K562 (cell line): ENCODE results near the gene EXD2. TPM values are rescaled to one million over a fixed set of nuclear protein-coding genes. Genes with fewer than 3 reads are reported as not detected.

Source experiments
- ATAC-seq: fragments of 200-7000 bp; cut with Tn5 transposase; 3 replicates; pipeline ENCODE4 v1.9.1; 2020; ENCODE audit warnings: moderate library complexity
- BruUV-seq: library from RNA; stranded (reverse); fragments of 400-500 nt; replicated peaks from 2 replicates; lab custom pipeline; 2021; lab: Mats Ljungman, UMichigan
- CTCF ChIA-PET: fragments of 300-600 bp; formaldehyde crosslinking; extraction: SDS; loops from one replicate; lab custom pipeline; 2021; ENCODE audit warnings: low intra/inter-chr PET ratio; lab: Yijun Ruan, JAX
- POLR2A ChIA-PET: fragments of 300-600, 350-650 bp; sonication (Branson Sonifier 250); formaldehyde crosslinking; extraction: SDS; loops from one replicate; lab custom pipeline; 2021; ENCODE audit warnings: antibody characterized with exemption, inconsistent platforms; lab: Yijun Ruan, JAX
- DNase-seq, 4 experiments: peaks; one replicate each; pipeline versions ENCODE4 v3.0.0 to v3.0.0-alpha.2; 2011 to 2018; ENCODE audit warnings: low spot score in 3 of 4, mixed read lengths in 3 of 4; ENCODE audit errors: extremely low read depth in 1 of 4
- FAIRE-seq: peaks from 2 replicates; lab custom pipeline; 2011; peaks lifted over from hg19 to GRCh38; lab: Jason Lieb, UNC
- H2AFZ ChIP-seq: 2 replicates; pipeline ENCODE4 v1.6.0; 2011; ENCODE audit warnings: low read depth, low read length, control low read depth, inconsistent platforms
- H3K27ac ChIP-seq: fragments of 200-600 bp; 3 replicates; pipeline ENCODE4 v1.8.0; 2011; ENCODE audit warnings: low read depth, mild to moderate bottlenecking, control low read depth, inconsistent platforms, low read length, moderate library complexity, mixed read lengths; ENCODE audit errors: extremely low read depth
- H3K27me3 ChIP-seq, 2 experiments: fragments of 300-600 bp in 1 of 2; 2 replicates in 1 of 2; 3 replicates in 1 of 2; pipeline versions ENCODE4 v1.6.0 to v1.8.0; 2011; ENCODE audit warnings: inconsistent platforms in 2 of 2, low read length in 2 of 2, mild to moderate bottlenecking in 1 of 2, mixed read lengths in 1 of 2, moderate library complexity in 1 of 2; ENCODE audit not compliant: control insufficient read depth in 2 of 2, insufficient read depth in 2 of 2
- H3K36me3 ChIP-seq: fragments of 300-600 bp; 3 replicates; pipeline ENCODE4 v1.8.0; 2011; ENCODE audit warnings: mild to moderate bottlenecking, low read length, inconsistent platforms; ENCODE audit not compliant: control insufficient read depth, insufficient read depth
- H3K4me1 ChIP-seq, 2 experiments: fragments of 200-600 bp in 1 of 2; replicated peaks in 1 of 2; 2 replicates in 1 of 2; 3 replicates in 1 of 2; pipeline versions ENCODE4 v1.5.1 to v1.8.0; 2011; ENCODE audit warnings: inconsistent platforms in 2 of 2, low read length in 2 of 2, mild to moderate bottlenecking in 1 of 2, mixed read lengths in 1 of 2, moderate library complexity in 1 of 2; ENCODE audit not compliant: control insufficient read depth in 2 of 2, insufficient read depth in 2 of 2
- H3K4me2 ChIP-seq: 2 replicates; pipeline ENCODE4 v1.6.1; 2011; ENCODE audit warnings: low read length, control low read depth, inconsistent platforms, mixed read lengths; ENCODE audit not compliant: insufficient read depth
- H3K4me3 ChIP-seq: fragments of 200-600 bp; sonication (generic), shearing (Covaris generic); 2 replicates; pipeline ENCODE4 v1.5.1; 2016; ENCODE audit warnings: control low read depth, inconsistent platforms
- H3K79me2 ChIP-seq: fragments of 200-600 bp; 3 replicates; pipeline ENCODE4 v1.8.0; 2011; ENCODE audit warnings: low read length, inconsistent platforms; ENCODE audit not compliant: control insufficient read depth, insufficient read depth
- H3K9ac ChIP-seq, 2 experiments: 2 replicates each; pipeline versions ENCODE4 v1.6.0 to v1.6.1; 2011; ENCODE audit warnings: low read depth in 2 of 2, low read length in 2 of 2, control low read depth in 1 of 2, inconsistent platforms in 1 of 2, mild to moderate bottlenecking in 1 of 2, mixed read lengths in 1 of 2; ENCODE audit not compliant: insufficient read depth in 1 of 2
- H3K9me1 ChIP-seq: one replicate; pipeline ENCODE4 v1.6.0; 2011; ENCODE audit warnings: inconsistent platforms, mild to moderate bottlenecking, low read length, moderate library complexity; ENCODE audit not compliant: control insufficient read depth, insufficient read depth
- H3K9me3 ChIP-seq: replicated peaks from 2 replicates; pipeline ENCODE4 v1.5.1; 2011; ENCODE audit warnings: low read depth, low read length, inconsistent platforms; ENCODE audit not compliant: control insufficient read depth, insufficient read depth
- H4K20me1 ChIP-seq: replicated peaks from 2 replicates; pipeline ENCODE4 v1.6.1; 2011; ENCODE audit warnings: low read length, inconsistent platforms, mixed read lengths; ENCODE audit not compliant: control insufficient read depth, insufficient read depth
- BRD9 ChIP-seq: fragments of 450-650 bp; IDR thresholded peaks from 2 replicates; pipeline ENCODE4 v1.6.1; 2018; ENCODE audit warnings: low read depth; ENCODE audit not compliant: partially characterized antibody
- C11orf30 ChIP-seq: fragments of 450-650 bp; IDR thresholded peaks from 2 replicates; pipeline ENCODE4 v1.6.1; 2016; ENCODE audit warnings: low read depth, mild to moderate bottlenecking
- CHD2 ChIP-seq: IDR thresholded peaks from 2 replicates; pipeline ENCODE4 v1.6.1; 2011; ENCODE audit warnings: low read depth, low read length
- DMBX1 ChIP-seq: fragments of 250-450 bp; sonication (Bioruptor Pico); IDR thresholded peaks from 2 replicates; pipeline ENCODE4 v1.8.0; 2022; ENCODE audit warnings: inconsistent platforms, mild to moderate bottlenecking, moderate library complexity, borderline replicate concordance
- ETV1 ChIP-seq: fragments of 450-650 bp; conservative IDR thresholded peaks from 2 replicates; pipeline ENCODE4 v1.6.1; 2016; ENCODE audit warnings: missing genetic modification characterization, control low read depth, low read depth, missing compliant biosample characterization
- FOXA1 ChIP-seq: fragments of 450-650 bp; IDR thresholded peaks from 2 replicates; pipeline ENCODE4 v1.6.1; 2016; ENCODE audit warnings: mild to moderate bottlenecking, borderline replicate concordance
- FOXK2 ChIP-seq, 2 experiments: fragments of 450-650 bp; IDR thresholded peaks in 1 of 2; conservative IDR thresholded peaks in 1 of 2; 2 replicates each; pipeline ENCODE4 v1.6.1; 2016; ENCODE audit warnings: low read depth in 2 of 2, mild to moderate bottlenecking in 1 of 2
- GMEB1 ChIP-seq: fragments of 250-450 bp; sonication (Bioruptor Pico); IDR thresholded peaks from 2 replicates; pipeline ENCODE4 v1.4.0; 2020; ENCODE audit warnings: mild to moderate bottlenecking
- IFI16 ChIP-seq: fragments of 250-450 bp; sonication (Bioruptor Pico); IDR thresholded peaks from 2 replicates; pipeline ENCODE4 v2.1.2; 2022; ENCODE audit warnings: mild to moderate bottlenecking, inconsistent platforms
- JUN ChIP-seq, 2 experiments: sonication (generic) in 1 of 2; formaldehyde crosslinking in 1 of 2; IDR thresholded peaks; 2 replicates each; pipeline versions ENCODE4 v1.6.1 to v1.8.0; 2012 to 2022; ENCODE audit warnings: borderline replicate concordance in 2 of 2, mild to moderate bottlenecking in 2 of 2, improper control_type of control experiment in 1 of 2, low read depth in 1 of 2, low read length in 1 of 2, missing genetic modification reagents in 1 of 2
- MLLT1 ChIP-seq, 2 experiments: fragments of 450-650 bp; IDR thresholded peaks; 2 replicates each; pipeline ENCODE4 v1.6.1; 2016
- PML ChIP-seq: IDR thresholded peaks from 2 replicates; pipeline ENCODE4 v1.6.1; 2012; ENCODE audit warnings: low read length, inconsistent platforms
- STAT5A ChIP-seq: IDR thresholded peaks from 2 replicates; pipeline ENCODE4 v1.6.1; 2012; ENCODE audit warnings: low read length, inconsistent platforms, borderline replicate concordance
- YY1 ChIP-seq, 3 experiments: IDR thresholded peaks; 2 replicates each; pipeline ENCODE4 v1.6.1; 2011; ENCODE audit warnings: low read length in 2 of 3, mild to moderate bottlenecking in 2 of 3, moderate library complexity in 2 of 3, borderline replicate concordance in 1 of 3, control low read depth in 1 of 3, low read depth in 1 of 3; ENCODE audit not compliant: insufficient read depth in 3 of 3, insufficient replicate concordance in 2 of 3, control insufficient read depth in 1 of 3, insufficient read length in 1 of 3; ENCODE audit errors: extremely low read depth in 1 of 3
- ZNF121 ChIP-seq: sonication (generic); formaldehyde crosslinking; conservative IDR thresholded peaks from 2 replicates; pipeline ENCODE4 v1.8.0; 2022; ENCODE audit warnings: missing genetic modification reagents
- ZNF280A ChIP-seq: fragments of 450-650 bp; IDR thresholded peaks from 2 replicates; pipeline ENCODE4 v1.6.1; 2018; ENCODE audit warnings: mild to moderate bottlenecking, low read depth; ENCODE audit not compliant: partially characterized antibody
- WGBS: fragments of 100-300 bp; shearing (Covaris generic); methylation state at CpG from one replicate; pipeline ENCODE4 v1.1.6; 2016; ENCODE audit warnings: low coverage, mixed read lengths; ENCODE audit not compliant: insufficient coverage; ENCODE audit errors: missing lambda C conversion rate; 5-methylcytosine and 5-hydroxymethylcytosine counted together
- in situ Hi-C: fragments of 300-500 bp; cut with MboI; formaldehyde crosslinking; loops from 4 replicates; pipeline ENCODE4 v1.15.0; 2018; ENCODE audit warnings: inconsistent platforms, mixed read lengths
- intact Hi-C: fragments of 100-400 bp; cut with micrococcal nuclease; formaldehyde crosslinking; loops from 2 replicates; pipeline ENCODE4 v1.14.2; 2022
- polyA plus RNA-seq, 8 experiments: library from polyadenylated mRNA; depleted of rRNA in 4 of 8; stranded (reverse) in 5 of 8; unstranded in 3 of 8; fragments of >200 nt; fragmentation: Nextera tagmentation in 2 of 8; fragmentation: Illumina TruSeq in 1 of 8; extraction: Ambion mirVana in 2 of 8; extraction: Trizol in 1 of 8; gene quantifications; 2 replicates each; pipeline versions ENCODE4 v1.2.1 to v1.2.3, GENCODE V29; 2011 to 2014; ENCODE audit warnings: inconsistent platforms in 1 of 8, missing spikeins in 1 of 8
- total RNA-seq, 7 experiments: library from RNA; depleted of rRNA in 6 of 7; stranded (reverse); fragments of >200 nt in 6 of 7; fragmentation: Illumina TruSeq in 2 of 7; extraction: Trizol in 2 of 7; gene quantifications; 2 replicates each; pipeline versions ENCODE4 v1.2.1 to v1.2.3, GENCODE V29; 2011 to 2021; ENCODE audit warnings: low replicate concordance in 1 of 7

EXD2 gene
- total and polyA plus RNA-seq, 9 of the 15 experiments (the other 6 are each of a cell fraction or from before 2014, with no cell fraction given), result 1.6 to 7.5 (median 3.7) TPM

- H3K36me3 ChIP-seq, result no peaks in the 10 kb centered on the region
- CTCF ChIA-PET, result no interaction called here
- ATAC-seq (no peak), DNase-seq (no peak), FAIRE-seq (no peak)
- H4K20me1 ChIP-seq, result no peaks in the 10 kb centered on the region
- POLR2A ChIA-PET, result no interaction called here
- H3K4me2 ChIP-seq, result no peak overlapping the region
- H3K4me1 ChIP-seq, result no peaks in the 10 kb centered on the region
- no peak overlapping the region for H2AFZ ChIP-seq
- H3K9me1 ChIP-seq, result no peaks in the 10 kb centered on the region
- peaks cover 12 to 53% of the 10 kb centered on the region in 2 experiments; a peak in 4 of 5 replicates for H3K27me3 ChIP-seq
- intact Hi-C loops, result no loop called here
- H3K9me3 ChIP-seq, result no peaks in the 10 kb centered on the region
- in situ Hi-C loops, result loop anchor here (25.0 kb wide), 1 partner anchor 192 kb away; no protein-coding TSS in a partner anchor
- no TSS peak for BruUV-seq
- no peak overlapping the region for H3K4me3 ChIP-seq
- H3K9ac ChIP-seq, result no peak overlapping the region
- H3K79me2 ChIP-seq, result no peaks in the 10 kb centered on the region
- 0% methylated on average over 5 of the region's 10 CpGs for WGBS
- no peak overlapping the region for H3K27ac ChIP-seq
- TF ChIP-seq IFI16 (CRISPR knock-in tag) (no peak), ZNF121 (no peak), ZNF280A (no peak), CHD2 (no peak), FOXK2 (conservative IDR thresholded peaks at IDR 0.05 in 1 of 2, IDR thresholded peaks at IDR 0.05 in 1 of 2; ENCODE audit: low read depth in 2 of 2) (no peak), MLLT1 (IDR thresholded peaks at IDR 0.05) (no peak), DMBX1 (CRISPR knock-in tag) (no peak), FOXA1 (no peak), GMEB1 (no peak), C11orf30 (no peak), PML (no peak), YY1 (IDR thresholded peaks at IDR 0.05; ENCODE audit: borderline replicate concordance in 1 of 3, control insufficient read depth in 1 of 3, extremely low read depth in 1 of 3, insufficient read depth in 3 of 3, insufficient read length in 1 of 3, insufficient replicate concordance in 2 of 3, low read depth in 1 of 3, low read length in 2 of 3) (no peak), STAT5A (no peak), JUN (IDR thresholded peaks at IDR 0.05; ENCODE audit: borderline replicate concordance, low read depth, low read length) (no peak), JUN (CRISPR knock-in tag; IDR thresholded peaks at IDR 0.05; ENCODE audit: borderline replicate concordance) (no peak), ETV1 (no peak), BRD9 (no peak)
These were observed 78.8 kb downstream of the EXD2 start for GRCh38 chr14:69270097-69270496.
